Neural cell (in vitro differentiated cells): ENCODE data around the gene KDM4B.

Experiments
- CTCF ChIP-seq: fragments of 450-650 bp; IDR thresholded peaks from 2 replicates; pipeline ENCODE4 v1.5.1; 2014; ENCODE audit warnings: antibody characterized with exemption, mild to moderate bottlenecking, moderate library complexity; ENCODE audit not compliant: poor library complexity, severe bottlenecking
- EZH2 ChIP-seq: fragments of 200-600, 300-800 bp; shearing (Covaris generic), sonication (generic); IDR thresholded peaks from 2 replicates; pipeline ENCODE4 v1.6.1; 2014; ENCODE audit warnings: antibody characterized with exemption, low read length, borderline replicate concordance, mild to moderate bottlenecking; ENCODE audit not compliant: insufficient read depth, poor library complexity, severe bottlenecking
- POLR2AphosphoS5 ChIP-seq: IDR thresholded peaks from 2 replicates; pipeline ENCODE4 v1.6.1; 2012
- SMC3 ChIP-seq: fragments of 450-650 bp; conservative IDR thresholded peaks from 2 replicates; pipeline ENCODE4 v1.6.1; 2014; ENCODE audit warnings: antibody characterized with exemption, mild to moderate bottlenecking, moderate library complexity; ENCODE audit not compliant: poor library complexity

- TF ChIP-seq CTCF (no peak), POLR2AphosphoS5 (no peak), SMC3 (no peak), EZH2 (no peak)
Measured at GRCh38 chr19:5030822-5031221, 61.9 kb downstream of the KDM4B start.
